ENCODE results near the gene CTBP2. TPM values are rescaled to one million over a fixed set of nuclear protein-coding genes. Genes with fewer than 3 reads are reported as not detected.
A peak's percentile ranks its signal among the peaks of the same experiment; 100 is the strongest.

CTBP2 gene
- total and polyA plus RNA-seq, 8 donors = 21.4 to 60.8 (median 31.1) TPM

DNA sequence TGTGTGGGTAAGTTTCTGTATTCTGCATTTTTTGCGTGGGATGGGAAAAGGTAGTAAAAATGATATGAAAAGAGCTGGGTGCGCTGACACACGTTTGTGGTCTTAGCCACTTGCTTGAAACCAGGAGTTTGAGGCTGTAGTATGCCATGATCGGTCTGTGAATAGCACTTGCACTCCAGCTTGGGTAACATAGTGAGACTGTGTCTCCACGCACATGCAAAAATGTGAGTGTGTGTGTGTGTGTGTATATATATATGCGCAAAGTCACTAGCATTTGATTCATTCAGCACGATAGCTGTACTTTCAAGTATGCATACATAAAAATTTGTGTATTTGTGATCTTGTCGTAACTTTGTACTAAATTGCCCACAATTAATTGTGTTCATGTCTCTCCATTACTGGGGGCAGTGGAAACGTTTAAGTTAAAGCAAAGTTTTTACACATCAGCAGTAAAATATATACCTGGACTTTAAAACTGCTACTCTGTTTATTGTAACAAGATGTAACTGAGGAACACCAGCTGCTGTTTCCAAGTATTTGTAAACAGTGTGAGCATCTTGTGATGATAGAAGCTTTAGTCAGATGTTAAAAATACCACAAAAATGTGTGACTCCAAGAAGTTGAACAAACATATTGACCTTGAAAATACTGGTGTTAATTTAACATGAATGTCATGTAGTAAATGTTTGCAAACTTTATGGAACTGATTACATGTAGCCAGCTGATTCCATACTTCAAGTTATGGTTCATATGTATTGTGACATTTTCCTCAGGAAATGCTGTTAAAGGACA is 216.9 kb downstream of the CTBP2 start:
- Histone ChIP-seq H3K36me3 (no peaks in the 10 kb centered on the region), H3K27ac (no peak overlapping the region), H3K27me3 (no peaks in the 10 kb centered on the region), H3K4me1 (peaks cover 21 to 28% (median 21%) of the 10 kb centered on the region in 3 donors), H3K9me3 (no peaks in the 10 kb centered on the region), H3K4me3 (no peak overlapping the region)
- ATAC-seq (peak in 2 of 4 donors; percentile 15 to 38), FAIRE-seq (no peak), DNase-seq (no peak)
- intact Hi-C loops (cut with DNase I) = no loop called here
- 82 to 87% methylated on average over 9 of the region's 9 CpGs for WGBS, 2 donors
- no peak for TF ChIP-seq CTCF (IDR thresholded peaks at IDR 0.05)

GRCh38 chr10:124942317-124943169 is 217.8 kb downstream of the CTBP2 start:
- FAIRE-seq (no peak), ATAC-seq (peak in 3 of 4 donors; percentile 48 to 54 (median 49)), DNase-seq (no peak)
- Histone ChIP-seq H3K27ac (no peak overlapping the region), H3K4me1 (peaks cover 21 to 28% (median 21%) of the 10 kb centered on the region in 3 donors), H3K4me3 (no peak overlapping the region), H3K27me3 (no peaks in the 10 kb centered on the region), H3K9me3 (no peaks in the 10 kb centered on the region), H3K36me3 (no peaks in the 10 kb centered on the region)
- no peak for TF ChIP-seq CTCF (IDR thresholded peaks at IDR 0.05)
- WGBS, 2 donors = 71 to 73% methylated on average over 11 of the region's 11 CpGs
- intact Hi-C loops (cut with DNase I) = no loop called here

GRCh38 chr10:124941823-124942222 is 218.5 kb downstream of the CTBP2 start, which contains the start of gene ZRANB1:
TSS of gene ZRANB1 (plus strand) at chr10:124942123. CDS start at chr10:124942494, 371 bp downstream.
- TF ChIP-seq CTCF (IDR thresholded peaks at IDR 0.05) = no peak
- H3K9me3 ChIP-seq = no peaks in the 10 kb centered on the region
- no peaks in the 10 kb centered on the region for H3K36me3 ChIP-seq
- no peak within 1 kb of the TSS for H3K4me3 ChIP-seq
- H3K27me3 ChIP-seq = no peaks in the 10 kb centered on the region
- H3K4me1 ChIP-seq = peaks cover 17 to 26% (median 21%) of the 10 kb centered on the region in 3 donors
- no peak for FAIRE-seq
- DNase-seq = no peak
- intact Hi-C loops (cut with DNase I) = no loop called here
- H3K27ac ChIP-seq = no peak within 1 kb of the TSS
- 70 to 75% methylated on average over 4 of the region's 4 CpGs for WGBS, 2 donors
- ATAC-seq = no peak

DNA sequence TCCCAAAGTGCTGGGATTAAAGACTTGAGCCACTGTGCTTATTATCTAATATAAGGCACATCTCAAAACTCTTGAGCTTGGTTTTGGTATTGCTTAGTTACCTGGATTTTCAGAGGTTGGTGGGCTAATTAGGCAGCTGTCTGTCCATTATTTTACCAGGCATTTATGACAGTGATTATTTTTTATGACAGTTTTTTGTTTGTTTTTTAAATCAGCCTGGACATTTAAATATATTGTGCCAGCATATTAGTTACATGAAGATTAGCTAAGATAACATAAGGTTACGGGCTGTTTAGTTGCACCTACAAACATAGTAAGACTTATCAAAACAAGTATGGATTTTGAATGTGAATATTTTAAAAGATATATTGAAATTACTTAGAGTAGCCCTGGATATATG is 221.1 kb downstream of the CTBP2 start:
- Histone ChIP-seq H3K36me3 (no peaks in the 10 kb centered on the region), H3K4me1 (peaks cover 16 to 23% (median 16%) of the 10 kb centered on the region in 3 donors), H3K4me3 (no peak overlapping the region), H3K9me3 (no peaks in the 10 kb centered on the region), H3K27me3 (no peaks in the 10 kb centered on the region), H3K27ac (no peak overlapping the region)
- intact Hi-C loops (cut with DNase I) = no loop called here
- FAIRE-seq (no peak), ATAC-seq (no peak), DNase-seq (no peak)
- TF ChIP-seq CTCF (IDR thresholded peaks at IDR 0.05) = no peak
- WGBS, 2 donors = 49 to 56% methylated on average over 1 of the region's 1 CpG
